ENCODE measurements around the gene UGDH.

UGDH gene

GRCh38 chr4:39494354-39494753 is 32.9 kb downstream of the UGDH start:
- no peaks in the 10 kb centered on the region for H3K79me2 ChIP-seq (ENCODE audit: control insufficient read depth, insufficient read depth, low read length, unreplicated experiment)
- no peak overlapping the region for H3K27ac ChIP-seq (ENCODE audit: low read depth, low read length)
- peaks cover 13% of the 10 kb centered on the region for H3K36me3 ChIP-seq (ENCODE audit: insufficient read depth, low read length)
- H3K27me3 ChIP-seq (ENCODE audit: insufficient read depth, low read length), result no peaks in the 10 kb centered on the region
- no peak overlapping the region for H2AFZ ChIP-seq (ENCODE audit: low read length, unreplicated experiment)
- no peak overlapping the region for H3K4me3 ChIP-seq (ENCODE audit: low read depth, low read length)
- H3K4me1 ChIP-seq (ENCODE audit: control insufficient read depth, insufficient read depth, low read length, unreplicated experiment), result peaks cover 8% of the 10 kb centered on the region

- no peak overlapping the region for H2AFZ ChIP-seq (ENCODE audit: low read length, unreplicated experiment)
- no peaks in the 10 kb centered on the region for H3K27me3 ChIP-seq (ENCODE audit: insufficient read depth, low read length)
- no peak overlapping the region for H3K27ac ChIP-seq (ENCODE audit: low read depth, low read length)
- H3K4me3 ChIP-seq (ENCODE audit: low read depth, low read length), result no peak overlapping the region
- H3K36me3 ChIP-seq (ENCODE audit: insufficient read depth, low read length), result no peaks in the 10 kb centered on the region
- H3K4me1 ChIP-seq (ENCODE audit: control insufficient read depth, insufficient read depth, low read length, unreplicated experiment), result peaks cover under 1% of the 10 kb centered on the region
- H3K79me2 ChIP-seq (ENCODE audit: control insufficient read depth, insufficient read depth, low read length, unreplicated experiment), result no peaks in the 10 kb centered on the region
Observed at GRCh38 chr4:39490322-39490721, 36.9 kb downstream of the UGDH start.

GRCh38 chr4:39486221-39486804 is 40.9 kb downstream of the UGDH start:
- H3K4me3 ChIP-seq (ENCODE audit: low read depth, low read length), result no peak overlapping the region
- H3K36me3 ChIP-seq (ENCODE audit: insufficient read depth, low read length), result no peaks in the 10 kb centered on the region
- no peak overlapping the region for H3K27ac ChIP-seq (ENCODE audit: low read depth, low read length)
- no peaks in the 10 kb centered on the region for H3K27me3 ChIP-seq (ENCODE audit: insufficient read depth, low read length)
- no peak overlapping the region for H2AFZ ChIP-seq (ENCODE audit: low read length, unreplicated experiment)
- no peaks in the 10 kb centered on the region for H3K4me1 ChIP-seq (ENCODE audit: control insufficient read depth, insufficient read depth, low read length, unreplicated experiment)
- no peaks in the 10 kb centered on the region for H3K79me2 ChIP-seq (ENCODE audit: control insufficient read depth, insufficient read depth, low read length, unreplicated experiment)

GRCh38 chr4:39484582-39485272 is 42.5 kb downstream of the UGDH start:
- no peaks in the 10 kb centered on the region for H3K4me1 ChIP-seq (ENCODE audit: control insufficient read depth, insufficient read depth, low read length, unreplicated experiment)
- H3K27me3 ChIP-seq (ENCODE audit: insufficient read depth, low read length), result no peaks in the 10 kb centered on the region
- no peak overlapping the region for H2AFZ ChIP-seq (ENCODE audit: low read length, unreplicated experiment)
- no peaks in the 10 kb centered on the region for H3K36me3 ChIP-seq (ENCODE audit: insufficient read depth, low read length)
- H3K27ac ChIP-seq (ENCODE audit: low read depth, low read length), result no peak overlapping the region
- H3K79me2 ChIP-seq (ENCODE audit: control insufficient read depth, insufficient read depth, low read length, unreplicated experiment), result no peaks in the 10 kb centered on the region
- no peak overlapping the region for H3K4me3 ChIP-seq (ENCODE audit: low read depth, low read length)

GRCh38 chr4:39480902-39481695 is 46.1 kb downstream of the UGDH start:
- no peak overlapping the region for H3K27ac ChIP-seq (ENCODE audit: low read depth, low read length)
- no peaks in the 10 kb centered on the region for H3K79me2 ChIP-seq (ENCODE audit: control insufficient read depth, insufficient read depth, low read length, unreplicated experiment)
- no peak overlapping the region for H2AFZ ChIP-seq (ENCODE audit: low read length, unreplicated experiment)
- H3K36me3 ChIP-seq (ENCODE audit: insufficient read depth, low read length), result no peaks in the 10 kb centered on the region
- no peak overlapping the region for H3K4me3 ChIP-seq (ENCODE audit: low read depth, low read length)
- no peaks in the 10 kb centered on the region for H3K27me3 ChIP-seq (ENCODE audit: insufficient read depth, low read length)
- H3K4me1 ChIP-seq (ENCODE audit: control insufficient read depth, insufficient read depth, low read length, unreplicated experiment), result no peaks in the 10 kb centered on the region

GRCh38 chr4:39480251-39480650 is 47.0 kb downstream of the UGDH start:
- no peak overlapping the region for H3K27ac ChIP-seq (ENCODE audit: low read depth, low read length)
- H3K79me2 ChIP-seq (ENCODE audit: control insufficient read depth, insufficient read depth, low read length, unreplicated experiment), result no peaks in the 10 kb centered on the region
- H3K4me3 ChIP-seq (ENCODE audit: low read depth, low read length), result no peak overlapping the region
- H3K27me3 ChIP-seq (ENCODE audit: insufficient read depth, low read length), result no peaks in the 10 kb centered on the region
- H2AFZ ChIP-seq (ENCODE audit: low read length, unreplicated experiment), result no peak overlapping the region
- H3K36me3 ChIP-seq (ENCODE audit: insufficient read depth, low read length), result no peaks in the 10 kb centered on the region
- no peaks in the 10 kb centered on the region for H3K4me1 ChIP-seq (ENCODE audit: control insufficient read depth, insufficient read depth, low read length, unreplicated experiment)

GRCh38 chr4:39476187-39476895 is 50.9 kb downstream of the UGDH start:
- no peak overlapping the region for H3K27ac ChIP-seq (ENCODE audit: low read depth, low read length)
- no peaks in the 10 kb centered on the region for H3K4me1 ChIP-seq (ENCODE audit: control insufficient read depth, insufficient read depth, low read length, unreplicated experiment)
- H3K36me3 ChIP-seq (ENCODE audit: insufficient read depth, low read length), result peaks cover 15% of the 10 kb centered on the region; the same call in 1 of the 2 replicates
- H3K79me2 ChIP-seq (ENCODE audit: control insufficient read depth, insufficient read depth, low read length, unreplicated experiment), result no peaks in the 10 kb centered on the region
- H3K4me3 ChIP-seq (ENCODE audit: low read depth, low read length), result no peak overlapping the region
- no peak overlapping the region for H2AFZ ChIP-seq (ENCODE audit: low read length, unreplicated experiment)
- no peaks in the 10 kb centered on the region for H3K27me3 ChIP-seq (ENCODE audit: insufficient read depth, low read length)

- Histone ChIP-seq H2AFZ (ENCODE audit: low read length, unreplicated experiment) (no peak overlapping the region), H3K4me3 (ENCODE audit: low read depth, low read length) (no peak overlapping the region), H3K27ac (ENCODE audit: low read depth, low read length) (no peak overlapping the region), H3K36me3 (ENCODE audit: insufficient read depth, low read length) (peaks cover 25% of the 10 kb centered on the region), H3K27me3 (ENCODE audit: insufficient read depth, low read length) (no peaks in the 10 kb centered on the region), H3K4me1 (ENCODE audit: control insufficient read depth, insufficient read depth, low read length, unreplicated experiment) (no peaks in the 10 kb centered on the region), H3K79me2 (ENCODE audit: control insufficient read depth, insufficient read depth, low read length, unreplicated experiment) (no peaks in the 10 kb centered on the region)
Observed at GRCh38 chr4:39472396-39472795, 54.8 kb downstream of the UGDH start.

GRCh38 chr4:39470402-39470801 is 56.8 kb downstream of the UGDH start:
- H3K27ac ChIP-seq (ENCODE audit: low read depth, low read length), result no peak overlapping the region
- H3K36me3 ChIP-seq (ENCODE audit: insufficient read depth, low read length), result peaks cover 26% of the 10 kb centered on the region
- H3K4me3 ChIP-seq (ENCODE audit: low read depth, low read length), result no peak overlapping the region
- H2AFZ ChIP-seq (ENCODE audit: low read length, unreplicated experiment), result no peak overlapping the region
- H3K27me3 ChIP-seq (ENCODE audit: insufficient read depth, low read length), result no peaks in the 10 kb centered on the region
- H3K79me2 ChIP-seq (ENCODE audit: control insufficient read depth, insufficient read depth, low read length, unreplicated experiment), result no peaks in the 10 kb centered on the region
- H3K4me1 ChIP-seq (ENCODE audit: control insufficient read depth, insufficient read depth, low read length, unreplicated experiment), result no peaks in the 10 kb centered on the region

GRCh38 chr4:39469429-39470077 is 57.7 kb downstream of the UGDH start:
- Histone ChIP-seq H3K4me3 (ENCODE audit: low read depth, low read length) (no peak overlapping the region), H3K79me2 (ENCODE audit: control insufficient read depth, insufficient read depth, low read length, unreplicated experiment) (no peaks in the 10 kb centered on the region), H3K36me3 (ENCODE audit: insufficient read depth, low read length) (peaks cover 26% of the 10 kb centered on the region), H2AFZ (ENCODE audit: low read length, unreplicated experiment) (no peak overlapping the region), H3K27me3 (ENCODE audit: insufficient read depth, low read length) (no peaks in the 10 kb centered on the region), H3K4me1 (ENCODE audit: control insufficient read depth, insufficient read depth, low read length, unreplicated experiment) (no peaks in the 10 kb centered on the region), H3K27ac (ENCODE audit: low read depth, low read length) (peak overlapping the region; percentile 53)

All from ACC112 (cell line).